GM19238 (cell line): Measurements from ENCODE around the gene SLC22A14.
"Not testable (repeated sequence)": the region's sequence is repeated elsewhere in the genome, so short reads cannot be mapped to it uniquely, and the experiment has no call there.

Experiments used
- DNase-seq: peaks from one replicate; pipeline ENCODE4 v3.0.0; 2011; ENCODE audit warnings: low spot score; ENCODE audit not compliant: insufficient read length

SLC22A14 gene

DNA sequence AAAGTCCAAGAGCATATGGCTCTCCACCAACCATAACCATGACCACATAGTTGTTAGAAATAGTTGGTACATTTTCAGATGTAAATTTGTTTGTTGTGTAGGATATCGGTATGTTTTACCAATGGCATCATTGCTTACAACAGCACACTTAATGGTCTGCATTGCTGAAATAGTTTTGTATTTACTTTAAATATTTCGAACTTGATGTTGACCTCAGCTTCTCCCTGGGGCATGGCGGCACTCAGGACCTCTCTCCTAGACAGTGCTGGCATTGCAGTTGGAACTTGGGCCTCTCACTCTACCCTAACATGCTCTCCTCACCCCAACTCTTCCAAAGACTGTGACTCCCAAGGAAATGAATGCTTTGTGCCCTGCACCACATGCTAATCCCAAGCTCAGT, 11.5 kb upstream of the SLC22A14 start:
- DNase-seq = no peak

DNA sequence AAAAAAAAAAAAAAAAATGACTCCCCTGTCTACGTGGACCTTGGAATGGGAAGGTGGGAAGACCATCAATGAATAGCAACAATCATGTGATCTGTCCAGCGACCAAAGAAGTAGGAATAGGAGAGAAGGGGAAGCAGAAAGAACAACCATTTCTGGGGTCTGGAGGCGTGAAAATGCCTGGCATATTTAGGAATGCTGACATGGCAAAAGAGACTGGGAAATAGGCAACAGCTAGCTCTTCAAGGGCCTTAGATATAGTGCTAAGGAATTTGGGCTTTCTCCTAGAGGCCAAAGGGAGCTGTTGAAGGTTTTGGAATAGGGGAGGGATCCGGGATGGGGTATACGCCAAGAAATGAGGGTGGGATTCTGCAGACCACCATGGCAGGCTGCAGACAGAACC, 10.5 kb upstream of the SLC22A14 start:
- DNase-seq = no peak

DNA sequence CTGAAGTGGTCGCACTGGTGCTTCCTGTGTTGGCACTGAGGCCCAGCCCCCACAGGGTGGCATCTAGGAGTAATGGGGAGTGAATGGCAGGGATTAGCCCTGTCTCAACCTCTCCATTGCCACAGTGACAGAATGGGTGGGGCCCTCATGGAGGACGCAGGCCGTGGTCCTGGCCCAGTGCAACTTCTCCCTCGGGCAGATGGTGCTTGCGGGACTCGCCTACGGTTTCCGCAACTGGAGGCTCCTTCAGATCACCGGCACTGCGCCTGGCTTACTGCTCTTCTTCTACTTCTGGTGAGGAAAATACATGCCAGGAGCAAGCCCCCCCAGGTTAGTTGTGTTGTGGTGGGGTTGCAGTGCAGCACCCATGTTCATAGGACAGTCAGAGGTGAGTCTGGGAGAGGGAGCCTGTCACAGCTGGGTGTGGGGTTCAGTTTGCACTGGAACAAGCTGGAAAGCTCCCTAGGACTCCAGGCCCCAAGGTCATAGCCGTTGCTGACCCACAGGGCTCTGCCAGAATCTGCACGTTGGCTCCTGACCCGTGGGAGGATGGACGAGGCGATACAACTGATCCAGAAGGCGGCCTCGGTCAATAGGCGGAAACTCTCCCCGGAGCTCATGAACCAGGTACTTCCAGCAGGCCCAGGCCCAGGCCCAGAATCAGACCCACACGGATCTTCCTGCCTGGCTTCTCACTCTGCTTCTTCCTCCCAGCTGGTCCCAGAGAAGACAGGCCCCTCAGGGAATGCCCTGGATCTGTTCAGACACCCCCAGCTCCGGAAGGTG, 7.0 kb upstream of the SLC22A14 start:
- DNase-seq = no peak

DNA sequence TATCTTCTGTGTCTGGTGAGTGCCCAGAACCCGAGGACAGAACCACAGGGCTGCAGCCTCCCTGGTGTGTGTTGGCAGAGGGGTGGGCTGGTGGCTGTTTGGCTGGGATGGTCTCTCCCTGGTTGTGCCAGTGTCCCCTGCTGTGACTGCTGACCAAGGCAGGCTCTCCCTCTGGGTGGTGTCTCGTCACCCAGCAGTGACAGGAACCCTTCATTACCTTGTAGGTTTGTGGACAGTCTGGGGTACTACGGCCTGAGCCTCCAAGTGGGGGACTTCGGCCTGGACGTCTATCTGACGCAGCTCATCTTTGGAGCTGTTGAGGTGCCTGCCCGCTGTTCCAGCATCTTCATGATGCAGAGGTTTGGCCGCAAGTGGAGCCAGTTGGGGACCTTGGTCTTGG, 6.4 kb upstream of the SLC22A14 start:
- DNase-seq = no peak

DNA sequence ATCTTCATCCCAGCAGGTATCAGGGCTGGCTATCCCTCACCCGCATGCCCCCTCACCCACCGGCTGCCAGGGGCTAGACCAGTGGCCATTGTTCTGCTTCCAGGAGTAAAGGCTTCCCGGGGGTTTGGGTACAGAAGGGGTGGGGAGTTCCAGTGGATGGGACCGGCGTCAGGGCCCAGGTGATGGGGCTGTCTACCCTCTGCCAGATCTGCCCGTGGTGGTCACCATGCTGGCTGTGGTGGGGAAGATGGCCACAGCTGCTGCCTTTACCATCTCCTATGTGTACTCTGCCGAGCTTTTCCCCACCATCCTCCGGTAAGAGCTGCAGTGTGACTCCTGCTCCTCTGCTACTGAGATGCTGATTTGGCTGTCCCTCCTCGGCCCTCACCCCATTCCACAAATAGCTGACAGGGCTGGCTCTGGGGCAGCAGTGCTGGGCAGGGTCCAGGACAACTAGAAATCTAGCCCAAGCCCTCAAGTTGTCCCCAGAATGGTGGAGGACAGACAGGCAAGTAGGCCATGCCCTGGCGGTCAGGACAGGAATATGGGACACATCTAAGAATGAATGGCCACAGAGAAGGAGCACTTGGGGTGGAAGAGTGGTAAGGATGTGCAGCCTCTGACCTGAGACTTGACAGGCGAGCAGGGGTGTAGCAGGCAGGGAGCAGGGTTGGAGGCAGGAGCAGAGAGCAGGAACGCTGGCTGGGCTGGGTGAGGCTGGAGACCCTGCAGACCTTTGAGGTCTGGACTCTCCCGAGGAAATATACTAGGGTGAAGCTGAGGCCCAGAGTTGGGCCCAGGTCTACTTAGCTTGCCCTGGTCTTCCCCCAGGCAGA, 5.8 kb upstream of the SLC22A14 start:
- no peak for DNase-seq

DNA sequence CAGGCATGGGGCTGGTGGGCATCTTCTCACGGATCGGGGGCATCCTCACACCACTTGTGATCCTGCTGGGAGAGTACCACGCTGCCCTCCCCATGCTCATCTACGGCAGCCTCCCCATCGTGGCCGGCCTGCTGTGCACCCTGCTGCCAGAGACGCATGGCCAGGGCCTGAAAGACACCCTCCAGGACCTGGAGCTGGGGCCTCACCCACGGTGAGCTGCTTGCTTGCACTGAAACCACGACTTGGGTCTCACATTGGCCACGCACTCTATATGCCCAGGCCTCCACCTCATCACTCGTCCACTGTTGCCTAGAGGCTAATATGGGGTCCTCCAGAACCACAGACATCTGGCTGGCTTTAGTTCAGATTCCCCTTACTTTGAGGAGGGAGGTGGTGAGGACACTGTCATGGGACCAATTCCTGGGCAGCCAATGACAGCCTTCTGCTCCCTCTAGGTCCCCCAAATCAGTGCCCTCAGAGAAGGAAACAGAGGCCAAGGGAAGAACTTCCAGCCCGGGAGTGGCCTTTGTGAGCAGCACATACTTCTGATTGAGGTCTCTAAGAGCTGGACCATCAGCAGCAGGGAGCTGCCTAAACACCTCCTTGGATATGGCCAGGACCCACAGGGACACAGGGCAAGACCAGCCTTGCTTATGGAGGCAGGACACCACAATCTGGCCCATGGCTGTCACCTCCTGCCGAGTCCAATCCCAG, 5.0 kb upstream of the SLC22A14 start:
- DNase-seq = no peak

DNA sequence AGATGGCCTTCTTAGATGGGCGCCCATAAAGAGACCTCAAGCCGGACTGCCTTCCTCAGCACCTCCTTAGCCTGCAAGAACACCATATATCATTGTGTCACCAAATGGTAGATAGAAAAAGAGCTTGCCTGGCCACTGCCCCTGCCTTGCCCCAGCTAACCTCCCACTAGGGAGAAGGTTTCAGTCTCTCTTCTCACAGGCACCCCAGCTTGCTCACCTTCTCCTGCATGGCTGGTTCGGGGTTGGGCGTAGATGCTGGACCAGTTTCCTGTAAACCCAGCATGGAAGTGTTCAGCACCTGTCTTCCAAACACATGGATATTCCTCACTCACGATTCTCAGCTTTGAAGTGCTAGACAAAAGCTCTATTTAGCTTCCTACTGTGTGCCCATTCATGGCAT, 3.3 kb upstream of the SLC22A14 start:
- DNase-seq = no peak

DNA sequence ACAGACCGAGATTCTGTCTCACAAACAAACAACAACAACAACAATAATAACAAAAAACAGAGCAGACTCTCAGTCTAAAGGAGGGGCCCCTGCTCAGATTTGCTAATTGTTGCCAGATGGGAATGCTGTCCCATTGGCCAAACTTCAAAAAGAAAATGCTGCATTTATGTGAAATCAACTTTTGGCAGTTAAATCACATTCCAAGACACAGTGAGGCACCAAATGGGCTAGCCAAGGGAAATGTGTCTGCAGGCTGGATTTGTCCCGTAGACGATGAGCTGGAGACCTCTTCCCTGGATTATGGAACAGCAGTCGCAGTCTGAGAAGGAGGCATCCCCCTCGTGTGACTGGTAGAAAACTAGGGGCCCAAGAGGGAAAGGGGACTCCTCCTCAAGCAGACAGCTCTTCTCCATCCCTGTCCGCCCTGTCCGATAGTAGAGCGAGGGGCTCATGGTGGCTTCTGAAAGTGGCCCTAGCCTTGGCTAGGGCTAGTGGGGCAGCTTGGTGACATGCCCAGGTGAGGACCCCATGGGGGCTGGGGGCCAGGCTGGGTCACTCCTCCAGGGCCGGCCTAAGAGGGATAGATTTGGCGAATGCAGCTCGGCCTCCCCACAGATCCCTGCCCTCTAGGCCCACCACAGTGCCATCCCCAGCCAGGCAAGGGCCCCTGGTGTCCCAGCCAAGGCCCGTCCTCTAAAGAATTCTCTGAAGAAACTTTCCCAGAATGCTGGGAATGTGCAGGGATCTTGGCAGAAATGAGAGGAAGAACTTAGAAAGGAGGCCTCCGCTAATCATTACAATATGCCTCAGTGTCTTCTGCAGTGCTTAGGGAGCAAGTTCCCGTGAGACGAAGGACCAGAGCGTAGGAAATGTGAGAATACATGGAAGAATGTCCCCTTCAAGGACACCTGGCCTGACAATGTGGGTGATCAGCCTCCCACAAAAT, 2.0 kb downstream of the SLC22A14 start:
- DNase-seq = no peak

DNA sequence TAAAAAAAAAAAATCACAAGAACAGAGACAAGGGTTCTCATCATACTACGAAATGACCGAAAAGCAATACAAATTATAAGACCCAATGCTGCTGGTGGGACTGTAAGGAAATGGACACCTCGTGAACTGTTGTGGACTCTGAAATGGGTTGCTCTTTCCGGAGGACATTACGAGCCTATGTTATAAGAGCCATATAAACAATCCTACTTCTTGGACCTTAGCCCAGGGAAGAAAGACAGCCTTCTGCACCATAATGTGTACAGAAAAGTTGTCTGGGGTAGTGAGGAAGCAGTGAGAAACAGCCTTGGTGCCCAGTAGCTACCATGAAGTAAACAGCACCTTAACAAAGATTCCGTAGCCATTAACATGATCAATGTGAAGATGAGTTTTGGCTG, 2.7 kb downstream of the SLC22A14 start:
- DNase-seq = no peak

DNA sequence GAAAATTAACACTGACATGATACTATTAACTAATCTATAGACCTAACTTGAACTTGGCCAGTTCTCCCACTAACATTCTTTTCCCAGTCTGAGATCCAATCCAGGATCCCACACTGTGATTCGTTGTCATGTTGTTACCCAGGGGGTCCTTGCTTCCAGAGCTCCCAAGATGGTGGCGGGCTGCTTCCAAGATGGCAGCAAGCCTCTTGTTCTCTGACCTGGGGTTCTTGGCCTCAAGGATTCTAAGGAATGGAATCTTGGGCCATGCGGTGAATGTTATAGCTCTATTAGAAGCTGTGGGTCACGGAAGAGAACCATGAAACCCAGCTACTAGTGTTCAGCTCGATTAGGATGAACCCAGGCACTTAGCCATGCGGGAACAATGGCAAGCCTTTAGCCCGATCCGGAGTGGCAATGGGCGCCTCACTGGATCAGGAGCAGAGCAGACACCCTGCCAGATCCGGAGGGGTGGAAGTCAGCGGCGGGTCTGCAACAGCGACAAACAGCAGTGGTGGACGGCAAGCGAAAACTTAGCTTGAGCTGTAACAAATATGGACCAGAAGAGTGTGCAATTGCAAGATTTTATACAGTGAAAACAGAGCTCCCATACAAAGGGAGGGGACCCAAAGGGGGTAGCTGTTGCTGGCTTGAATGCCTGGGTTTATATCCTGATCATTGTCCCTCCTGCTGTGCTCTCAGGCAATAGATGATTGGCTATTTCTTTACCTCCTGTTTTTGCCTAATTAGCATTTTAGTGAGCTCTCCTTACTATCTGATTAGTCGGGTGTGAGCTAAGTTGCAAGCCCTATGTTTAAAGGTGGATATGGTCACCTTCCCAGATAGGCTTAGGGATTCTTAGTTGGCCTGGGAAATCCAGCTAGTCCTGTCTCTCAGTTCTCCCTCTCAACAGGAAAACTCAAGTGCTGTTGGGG, 7.5 kb downstream of the SLC22A14 start:
- not testable (repeated sequence) for DNase-seq

DNA sequence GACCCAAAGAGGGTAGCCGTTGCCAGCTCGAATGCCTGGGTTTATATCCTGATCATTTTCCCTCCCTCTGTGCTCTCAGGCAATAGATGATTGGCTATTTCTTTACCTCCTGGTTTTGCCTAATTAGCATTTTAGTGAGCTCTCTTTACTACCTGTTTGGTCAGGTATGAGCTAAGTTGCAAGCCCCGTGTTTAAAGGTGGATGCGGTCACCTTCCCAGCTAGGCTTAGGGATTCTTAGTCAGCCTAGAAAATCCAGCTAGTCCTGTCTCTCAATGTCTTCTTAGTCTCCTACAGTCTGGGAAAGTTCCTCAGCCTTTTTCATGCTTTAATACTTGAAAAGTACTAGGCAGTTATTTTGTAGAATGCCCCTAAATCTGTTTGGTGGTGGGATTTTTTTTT, 15.0 kb downstream of the SLC22A14 start:
- DNase-seq = not testable (repeated sequence)

DNA sequence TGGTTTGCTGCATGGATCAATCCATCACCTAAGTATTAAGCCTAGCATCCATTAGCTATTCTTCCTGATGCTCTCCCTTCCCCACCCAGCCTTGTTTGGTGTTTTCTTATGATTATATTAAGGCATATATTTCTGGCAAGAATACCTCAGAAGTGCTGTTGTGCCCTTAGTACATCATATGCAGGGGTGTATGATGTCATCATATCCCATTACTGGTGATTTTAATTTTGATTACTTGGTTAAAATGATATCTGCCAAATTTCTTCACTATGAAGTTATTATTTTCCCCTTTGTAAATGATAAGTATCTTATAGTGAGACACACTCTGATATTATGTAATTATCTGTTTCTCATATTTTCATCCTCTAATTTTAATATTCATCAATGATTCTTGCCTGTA, 15.4 kb downstream of the SLC22A14 start:
- no peak for DNase-seq

DNA sequence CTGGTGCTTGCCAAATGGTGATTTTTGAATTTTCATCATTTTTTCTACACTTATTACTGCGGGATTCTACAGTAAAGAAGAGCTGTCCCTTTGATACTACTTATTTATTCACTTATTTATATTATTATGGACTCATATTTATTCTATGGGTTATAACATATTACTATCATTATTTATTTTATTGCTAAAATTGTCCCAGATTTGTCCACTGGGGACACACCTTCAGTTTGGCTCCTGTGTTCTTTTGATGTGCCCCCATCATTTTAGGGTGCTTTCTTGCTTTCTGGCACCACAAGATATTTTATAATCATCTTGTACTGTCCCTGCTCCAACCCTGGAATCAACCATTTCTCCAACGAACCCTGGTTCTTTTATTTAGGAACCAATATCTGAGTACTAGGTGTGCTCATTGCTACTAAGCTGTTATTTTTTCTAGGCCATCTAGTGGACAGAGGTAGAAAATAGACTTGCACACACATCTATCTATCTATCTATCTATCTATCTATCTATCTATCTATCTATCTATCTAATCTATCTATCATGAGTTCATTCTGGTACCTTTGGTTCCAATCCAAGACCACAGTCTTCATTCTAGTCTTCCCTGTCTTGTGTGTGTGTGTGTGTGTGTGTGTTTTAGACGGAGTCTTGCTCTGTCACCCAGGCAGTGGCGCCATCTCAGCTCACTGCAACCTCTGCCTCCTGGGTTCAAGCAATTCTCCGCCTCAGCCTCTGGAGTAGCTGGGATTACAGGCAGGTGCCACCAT, 16.0 kb downstream of the SLC22A14 start:
- DNase-seq = no peak

DNA sequence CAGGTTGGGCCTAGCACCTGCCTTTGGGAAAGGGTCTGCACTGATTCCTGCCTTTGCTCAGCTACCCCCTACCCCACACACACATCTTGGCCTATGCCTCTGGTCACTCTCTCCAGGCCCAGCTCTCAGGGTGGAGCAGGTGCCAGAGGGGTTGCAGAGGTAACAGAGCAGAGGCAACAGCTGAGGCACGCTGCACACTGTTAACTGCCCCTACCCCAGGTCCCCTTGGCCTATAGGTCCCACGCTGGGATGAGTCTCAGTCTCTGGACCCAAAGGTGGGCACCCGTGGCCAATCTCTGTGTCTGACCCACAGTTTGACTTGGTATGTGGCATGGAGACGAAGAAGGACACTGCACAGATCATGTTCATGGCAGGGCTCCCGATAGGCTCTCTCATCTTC, 24.8 kb downstream of the SLC22A14 start:
- no peak for DNase-seq

DNA sequence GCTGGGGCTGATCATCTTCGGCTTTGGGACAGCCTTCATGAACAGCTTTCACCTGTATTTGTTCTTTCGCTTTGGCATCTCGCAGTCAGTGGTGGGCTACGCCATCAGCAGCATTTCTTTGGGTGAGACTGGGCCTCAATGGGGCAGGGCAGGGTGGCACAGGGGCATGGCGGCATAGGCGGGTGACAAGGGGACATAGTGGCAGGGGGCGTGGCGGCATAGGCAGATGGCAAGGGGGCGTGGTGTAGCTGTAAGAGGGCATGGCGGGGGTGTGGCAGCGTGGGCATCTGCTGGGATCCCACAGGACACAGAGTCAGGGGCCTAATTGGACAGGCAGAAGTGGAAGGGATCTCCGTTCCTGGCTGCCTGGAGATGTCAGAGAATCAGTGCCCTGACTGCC, 25.5 kb downstream of the SLC22A14 start:
- DNase-seq = no peak

DNA sequence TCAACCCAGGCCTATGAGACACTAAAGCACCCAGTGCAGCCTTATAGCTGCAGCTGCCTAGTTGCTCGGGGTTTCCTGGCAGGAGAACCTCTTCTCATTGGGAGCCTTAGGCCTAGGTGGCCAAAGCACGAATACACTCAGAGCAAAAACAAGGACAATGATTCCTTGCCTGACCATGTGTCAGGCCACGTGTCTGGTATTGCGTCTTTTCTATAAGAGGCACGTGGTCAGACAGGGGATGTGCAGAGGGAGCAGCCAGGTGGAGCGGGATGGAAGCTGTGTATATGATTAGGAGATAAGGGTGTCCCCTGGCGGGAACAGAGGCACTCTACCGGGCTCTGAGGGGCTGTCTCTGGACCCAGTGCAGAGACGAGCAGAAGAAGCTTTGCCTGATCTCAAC, 26.4 kb downstream of the SLC22A14 start:
- no peak for DNase-seq

DNA sequence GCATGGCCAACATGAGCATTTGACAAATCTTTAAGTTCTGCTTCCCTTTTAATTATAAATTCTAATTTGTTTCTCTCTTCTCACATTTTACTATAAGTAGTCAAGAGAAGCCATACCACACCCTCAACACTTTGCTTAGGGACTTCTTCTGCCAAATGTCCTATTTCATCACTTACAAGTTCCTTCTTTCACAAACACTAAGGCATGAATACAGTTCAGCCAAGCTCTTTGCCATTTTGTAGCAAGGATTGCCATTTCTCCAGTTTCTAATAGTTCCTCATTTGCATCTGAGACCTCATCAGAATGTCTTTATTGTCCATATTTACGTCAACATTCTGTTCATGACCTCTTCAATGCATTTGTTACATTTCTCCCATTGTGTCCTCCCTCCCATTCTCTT, 29.4 kb downstream of the SLC22A14 start:
- no peak for DNase-seq

DNA sequence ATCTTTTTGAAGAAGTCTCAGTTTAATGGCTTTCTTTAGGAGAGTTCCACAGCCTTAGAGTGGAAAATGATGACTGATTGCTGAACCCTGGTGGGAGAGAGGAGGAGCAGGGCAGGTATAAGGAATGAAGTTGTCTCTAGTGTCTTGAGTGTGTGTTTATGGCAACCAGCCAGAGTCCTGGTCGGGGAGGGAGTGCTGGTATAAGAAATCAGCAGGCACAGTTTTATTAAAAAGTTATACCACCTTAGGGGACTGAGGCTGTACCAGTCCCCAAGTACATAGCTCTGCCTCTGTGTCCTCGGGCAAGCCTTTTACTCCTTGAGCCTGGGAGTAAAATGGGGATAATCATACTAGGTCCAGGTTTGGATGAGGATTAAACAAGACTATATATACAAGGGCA, 29.8 kb downstream of the SLC22A14 start:
- no peak for DNase-seq

DNA sequence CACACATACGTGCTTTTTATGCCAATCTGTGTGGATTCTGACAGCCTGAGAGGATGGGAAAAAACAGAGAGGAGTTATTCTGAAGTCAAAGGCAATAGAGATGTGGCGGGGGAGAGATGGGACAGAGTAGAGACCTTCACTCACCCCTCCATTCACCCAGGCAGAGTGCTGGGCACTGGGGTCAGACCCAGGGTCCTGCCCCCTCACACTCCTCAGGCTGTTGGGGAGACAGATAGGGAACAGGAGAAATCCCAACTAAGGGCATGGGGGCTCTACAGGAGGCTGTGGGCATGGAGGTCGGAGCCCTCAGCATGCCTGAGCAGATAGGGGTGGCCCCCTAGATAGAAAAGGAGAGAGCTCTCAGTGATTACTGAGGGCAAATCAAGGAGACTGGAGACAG, 30.3 kb downstream of the SLC22A14 start:
- DNase-seq = no peak
